T-cell (primary cell): ENCODE results near the gene CD22. TPM values are rescaled to one million over a fixed set of nuclear protein-coding genes. Genes with fewer than 3 reads are reported as not detected.
A peak's percentile ranks its signal among the peaks of the same experiment; 100 is the strongest.

Experiments used
- ATAC-seq, 4 experiments: fragments of 200-7000 bp in 3 of 4; fragments of 150-1000 bp in 1 of 4; cut with Tn5 transposase; replicated peaks in 1 of 4; 1 replicate in 3 of 4; 2 replicates in 1 of 4; pipeline ENCODE4 v1.10.0; 2021; ENCODE audit warnings: moderate library complexity in 3 of 4, mild to moderate bottlenecking in 2 of 4, moderate number of reproducible peaks in 1 of 4
- CTCF ChIA-PET, 2 donors: fragments of 300-600 bp; sonication (Branson Sonifier 250); formaldehyde crosslinking; loops; one replicate each; lab custom pipeline; 2022; ENCODE audit warnings: antibody characterized with exemption in 2 of 2; lab: Charles Lee
- POLR2A ChIA-PET, 2 donors: fragments of 300-600 bp; sonication (Branson Sonifier 250); formaldehyde crosslinking; loops; one replicate each; lab custom pipeline; 2022; ENCODE audit warnings: antibody characterized with exemption in 2 of 2; lab: Charles Lee
- DNase-seq, 35 experiments: peaks; one replicate each; pipeline versions ENCODE4 v3.0.0 to v3.0.0-alpha.2; 2013 to 2023
- H3K27ac ChIP-seq: one replicate; pipeline ENCODE4 v1.5.1; 2013; ENCODE audit warnings: low read length
- H3K27me3 ChIP-seq, 2 experiments: replicated peaks in 1 of 2; 1 replicate in 1 of 2; 2 replicates in 1 of 2; pipeline versions ENCODE4 v1.6.1 to v1.7.0; 2013; ENCODE audit warnings: low read length in 1 of 2, mixed read lengths in 1 of 2; ENCODE audit not compliant: control insufficient read depth in 2 of 2, insufficient read depth in 2 of 2; ENCODE audit errors: extremely low read depth in 1 of 2
- H3K36me3 ChIP-seq, 2 donors: 1 replicate in 1 of 2; 2 replicates in 1 of 2; pipeline versions ENCODE4 v1.6.1 to v1.7.0; 2013; ENCODE audit warnings: low read length in 1 of 2; ENCODE audit not compliant: control insufficient read depth in 2 of 2, insufficient read depth in 1 of 2; ENCODE audit errors: extremely low read depth in 1 of 2
- H3K4me1 ChIP-seq, 2 experiments: 1 replicate in 1 of 2; 2 replicates in 1 of 2; pipeline versions ENCODE4 v1.6.1 to v1.7.0; 2013; ENCODE audit warnings: low read length in 2 of 2, mixed read lengths in 1 of 2; ENCODE audit not compliant: insufficient read depth in 2 of 2, control insufficient read depth in 1 of 2; ENCODE audit errors: extremely low read depth in 1 of 2
- H3K4me3 ChIP-seq, 2 donors: 1 replicate in 1 of 2; 2 replicates in 1 of 2; pipeline versions ENCODE4 v1.5.1 to v1.7.0; 2013; ENCODE audit warnings: mild to moderate bottlenecking in 2 of 2, low read length in 1 of 2, moderate library complexity in 1 of 2; ENCODE audit not compliant: control insufficient read depth in 1 of 2; ENCODE audit errors: extremely low read depth in 1 of 2
- H3K9me3 ChIP-seq: 2 replicates; pipeline ENCODE4 v1.7.0; 2013
- H3K27ac Mint-ChIP-seq, 2 donors: one replicate each; pipeline ENCODE4 v1.8.0; 2020 to 2021; ENCODE audit warnings: mild to moderate bottlenecking in 2 of 2, mixed read lengths in 2 of 2
- H3K27me3 Mint-ChIP-seq, 2 donors: one replicate each; pipeline ENCODE4 v1.8.0; 2021 to 2022; ENCODE audit warnings: mixed read lengths in 2 of 2
- H3K36me3 Mint-ChIP-seq: one replicate; pipeline ENCODE4 v1.8.0; 2021; ENCODE audit warnings: mixed read lengths
- H3K4me1 Mint-ChIP-seq, 3 donors: one replicate each; pipeline ENCODE4 v1.8.0; 2020 to 2022; ENCODE audit warnings: mixed read lengths in 3 of 3, mild to moderate bottlenecking in 1 of 3
- H3K4me3 Mint-ChIP-seq, 3 donors: one replicate each; pipeline ENCODE4 v1.8.0; 2020 to 2022; ENCODE audit warnings: mild to moderate bottlenecking in 3 of 3, mixed read lengths in 3 of 3, moderate library complexity in 3 of 3
- H3K9me3 Mint-ChIP-seq, 3 donors: one replicate each; pipeline ENCODE4 v1.8.0; 2020 to 2022; ENCODE audit warnings: mixed read lengths in 3 of 3
- WGBS: methylation state at CpG from one replicate; pipeline ENCODE4 v1.1.5; 2013; ENCODE audit warnings: missing lambda C conversion rate; ENCODE audit not compliant: insufficient coverage; 5-methylcytosine and 5-hydroxymethylcytosine counted together
- total RNA-seq, 35 experiments: library from RNA in 6 of 35; stranded (reverse) in 6 of 35; fragments of 120-200 nt in 1 of 35; gene quantifications; one replicate each; pipeline versions ENCODE4 v1.2.1 to v1.2.4 and lab custom pipeline; 2013 to 2026

CD22 gene
- total RNA-seq, 5 donors from 2014 or later (not counting 1 experiment from before 2014, with no cell fraction given) = 6.6 to 25.7 (median 8.7) TPM

DNA sequence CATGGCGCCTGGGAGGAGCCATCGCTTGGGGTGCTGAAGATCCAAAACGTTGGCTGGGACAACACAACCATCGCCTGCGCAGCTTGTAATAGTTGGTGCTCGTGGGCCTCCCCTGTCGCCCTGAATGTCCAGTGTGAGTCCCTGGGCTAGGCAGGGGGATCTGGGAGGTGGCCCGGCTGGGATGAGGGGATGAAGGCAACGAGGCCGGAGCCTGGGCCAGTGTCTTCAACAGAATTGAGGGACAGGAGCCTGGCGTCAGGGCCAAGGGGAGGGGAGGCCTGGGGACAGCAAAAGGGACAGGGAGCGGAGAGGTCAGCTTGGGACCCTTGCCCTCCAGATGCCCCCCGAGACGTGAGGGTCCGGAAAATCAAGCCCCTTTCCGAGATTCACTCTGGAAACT lies 12.0 kb downstream of the CD22 start:
- Histone ChIP-seq H3K36me3 (no peaks in the 10 kb centered on the region), H3K4me1 (peaks cover 0 to 5% of the 10 kb centered on the region in 2 experiments), H3K9me3 (no peaks in the 10 kb centered on the region), H3K27me3 (peaks cover 0 to 26% of the 10 kb centered on the region in 2 experiments), H3K27ac (no peak overlapping the region), H3K4me3 (no peak overlapping the region)
- ATAC-seq (no peak), DNase-seq (no peak)
- 75% methylated on average over 15 of the region's 16 CpGs for WGBS
- peaks cover under 1 to 9% (median 4%) of the 10 kb centered on the region in 3 donors for H3K4me1 Mint-ChIP-seq
- CTCF ChIA-PET = no interaction called here
- POLR2A ChIA-PET = interaction anchor here in 1 of 2 donors (0.6 kb wide), 1 partner anchor 128 kb away, joined by 3 read pairs; no protein-coding TSS in a partner anchor
- H3K9me3 Mint-ChIP-seq = no peaks in the 10 kb centered on the region
- no peak overlapping the region for H3K4me3 Mint-ChIP-seq
- no peak overlapping the region for H3K27ac Mint-ChIP-seq
- peaks cover 0 to 4% of the 10 kb centered on the region in 2 donors for H3K27me3 Mint-ChIP-seq
- no peaks in the 10 kb centered on the region for H3K36me3 Mint-ChIP-seq

DNA sequence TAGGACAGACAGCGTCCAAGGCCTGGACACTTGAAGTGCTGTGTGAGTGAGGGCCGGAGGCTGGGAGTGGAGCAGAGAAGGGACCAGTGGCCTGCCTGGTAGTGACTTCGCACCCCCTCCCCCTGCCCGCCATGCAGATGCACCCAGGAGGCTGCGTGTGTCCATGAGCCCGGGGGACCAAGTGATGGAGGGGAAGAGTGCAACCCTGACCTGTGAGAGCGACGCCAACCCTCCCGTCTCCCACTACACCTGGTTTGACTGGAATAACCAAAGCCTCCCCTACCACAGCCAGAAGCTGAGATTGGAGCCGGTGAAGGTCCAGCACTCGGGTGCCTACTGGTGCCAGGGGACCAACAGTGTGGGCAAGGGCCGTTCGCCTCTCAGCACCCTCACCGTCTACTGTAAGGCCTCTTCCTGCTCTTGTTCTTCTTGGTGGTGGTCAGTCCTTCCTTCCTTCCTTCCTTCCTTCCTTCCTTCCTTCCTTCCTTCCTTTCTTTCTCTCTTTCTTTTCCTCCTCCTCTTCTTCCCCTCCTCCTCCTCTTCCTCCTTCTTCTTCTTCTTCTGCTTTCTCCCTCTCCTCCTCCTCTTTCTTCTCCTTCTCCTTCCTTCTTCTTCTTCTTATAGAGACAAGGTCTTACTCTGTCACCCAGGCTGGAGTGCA lies 12.7 kb downstream of the CD22 start:
- no peaks in the 10 kb centered on the region for H3K36me3 Mint-ChIP-seq
- 73% methylated on average over 7 of the region's 14 CpGs for WGBS
- H3K27ac Mint-ChIP-seq = no peak overlapping the region
- Histone ChIP-seq H3K27me3 (peaks cover 0 to 28% of the 10 kb centered on the region in 2 experiments), H3K4me1 (peaks cover 2 to 12% of the 10 kb centered on the region in 2 experiments), H3K36me3 (no peaks in the 10 kb centered on the region), H3K9me3 (no peaks in the 10 kb centered on the region), H3K4me3 (no peak overlapping the region), H3K27ac (no peak overlapping the region)
- H3K9me3 Mint-ChIP-seq = no peaks in the 10 kb centered on the region
- H3K4me1 Mint-ChIP-seq = peaks cover 7 to 16% (median 11%) of the 10 kb centered on the region in 3 donors
- ChIA-PET POLR2A (no interaction called here), CTCF (no interaction called here)
- DNase-seq (no peak), ATAC-seq (no peak)
- H3K4me3 Mint-ChIP-seq = no peak overlapping the region
- H3K27me3 Mint-ChIP-seq = peaks cover 0 to 4% of the 10 kb centered on the region in 2 donors

DNA sequence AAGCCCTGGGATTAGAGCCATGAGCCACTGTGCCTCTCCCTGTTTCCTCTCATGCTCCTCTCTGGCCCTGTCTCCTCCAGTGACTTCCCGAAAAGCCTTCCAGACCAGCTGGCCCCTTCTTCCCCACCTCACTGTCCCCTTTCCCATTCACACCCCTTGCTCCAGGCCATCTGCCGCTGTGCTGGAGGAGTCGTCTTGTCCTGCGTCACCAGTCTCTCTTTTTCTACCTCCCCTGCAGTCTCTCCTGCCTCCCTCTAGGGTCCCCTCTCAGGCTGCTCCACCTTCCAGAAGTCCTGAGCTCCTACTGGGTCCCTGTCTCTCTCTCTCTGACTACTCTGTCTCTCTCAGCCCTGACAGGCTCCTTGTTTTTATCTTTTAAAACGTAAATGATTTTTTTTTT lies 13.4 kb downstream of the CD22 start:
- Mint-ChIP-seq H3K27ac (no peak overlapping the region), H3K4me1 (peaks cover 14 to 19% (median 18%) of the 10 kb centered on the region in 3 donors), H3K9me3 (no peaks in the 10 kb centered on the region), H3K36me3 (no peaks in the 10 kb centered on the region), H3K27me3 (peaks cover 0 to 6% of the 10 kb centered on the region in 2 donors), H3K4me3 (no peak overlapping the region)
- Histone ChIP-seq H3K27me3 (peaks cover 0 to 31% of the 10 kb centered on the region in 2 experiments), H3K36me3 (no peaks in the 10 kb centered on the region), H3K27ac (no peak overlapping the region), H3K9me3 (no peaks in the 10 kb centered on the region), H3K4me1 (peaks cover 8 to 20% of the 10 kb centered on the region in 2 experiments), H3K4me3 (no peak overlapping the region)
- 93% methylated on average over 5 of the region's 5 CpGs for WGBS
- DNase-seq (no peak), ATAC-seq (no peak)
- ChIA-PET CTCF (no interaction called here), POLR2A (no interaction called here)

DNA sequence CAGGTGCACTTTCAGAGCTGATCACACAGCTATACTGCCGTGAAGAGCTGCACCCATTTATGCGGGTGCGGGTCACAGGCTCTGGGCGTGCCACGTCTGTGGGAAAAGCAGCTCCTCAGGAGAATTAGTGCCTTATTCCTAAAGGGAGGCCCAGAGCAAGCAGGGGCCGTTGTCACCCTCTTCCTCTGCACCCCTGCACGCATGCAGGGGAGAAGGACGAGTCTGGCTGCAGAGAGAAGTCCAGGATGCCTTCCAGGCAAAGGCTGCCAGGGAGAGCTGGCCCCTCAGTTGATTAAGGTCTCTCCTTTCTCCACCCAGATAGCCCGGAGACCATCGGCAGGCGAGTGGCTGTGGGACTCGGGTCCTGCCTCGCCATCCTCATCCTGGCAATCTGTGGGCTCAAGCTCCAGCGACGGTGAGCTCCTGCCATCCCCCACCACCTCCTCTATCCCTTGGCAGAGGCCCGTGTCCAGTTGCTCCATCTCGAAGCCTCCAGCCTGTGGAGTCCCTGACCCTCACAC lies 15.6 kb downstream of the CD22 start:
- Histone ChIP-seq H3K4me3 (no peak overlapping the region), H3K36me3 (no peaks in the 10 kb centered on the region), H3K27me3 (peaks cover 0 to 41% of the 10 kb centered on the region in 2 experiments), H3K4me1 (peaks cover 11 to 28% of the 10 kb centered on the region in 2 experiments), H3K9me3 (no peaks in the 10 kb centered on the region), H3K27ac (no peak overlapping the region)
- Mint-ChIP-seq H3K27me3 (peaks cover 0 to 8% of the 10 kb centered on the region in 2 donors), H3K36me3 (no peaks in the 10 kb centered on the region), H3K4me1 (peaks cover 23 to 33% (median 26%) of the 10 kb centered on the region in 3 donors), H3K27ac (no peak overlapping the region), H3K9me3 (no peaks in the 10 kb centered on the region), H3K4me3 (peak overlapping the region in 1 of 3 donors; percentile 3)
- DNase-seq (no peak), ATAC-seq (no peak)
- CTCF ChIA-PET = interaction anchor here in 1 of 2 donors (0.6 kb wide), 1 partner anchor 93 kb away, joined by 3 read pairs; no protein-coding TSS in a partner anchor
- POLR2A ChIA-PET = interaction anchor here in 1 of 2 donors (0.7 kb wide), 1 partner anchor 117 kb away, joined by 3 read pairs; no protein-coding TSS in a partner anchor
- WGBS = 83% methylated on average over 15 of the region's 17 CpGs

DNA sequence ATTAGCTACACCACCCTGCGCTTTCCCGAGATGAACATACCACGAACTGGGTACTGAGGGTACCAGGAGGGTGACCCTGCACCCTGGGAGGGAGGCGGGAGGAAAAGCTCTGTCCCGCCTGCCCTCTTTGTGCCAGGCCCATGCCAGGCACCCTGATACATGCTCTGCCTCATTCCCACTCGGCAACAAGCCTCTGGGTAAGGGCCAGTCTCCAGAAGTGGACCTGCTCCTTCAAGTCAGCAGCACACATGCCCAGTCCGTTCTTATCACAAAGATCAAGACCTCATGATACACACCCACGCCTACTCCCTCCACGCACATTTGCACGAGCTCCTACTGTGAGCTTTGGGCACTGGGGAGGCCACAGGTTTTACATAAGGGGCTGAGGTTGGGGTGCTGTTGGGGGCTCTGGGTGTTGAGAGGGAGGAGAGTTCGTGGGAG lies 16.7 kb downstream of the CD22 start:
- no peaks in the 10 kb centered on the region for H3K36me3 ChIP-seq
- Mint-ChIP-seq H3K27me3 (peaks cover 0 to 8% of the 10 kb centered on the region in 2 donors), H3K27ac (no peak overlapping the region), H3K4me3 (peak overlapping the region in 1 of 3 donors; percentile 74), H3K4me1 (peaks cover 23 to 35% (median 26%) of the 10 kb centered on the region in 3 donors), H3K9me3 (no peaks in the 10 kb centered on the region), H3K36me3 (no peaks in the 10 kb centered on the region)
- no peak for DNase-seq
- POLR2A ChIA-PET = no interaction called here
- 79% methylated on average over 7 of the region's 11 CpGs for WGBS
- no peak overlapping the region for H3K4me3 ChIP-seq
- no peaks in the 10 kb centered on the region for H3K9me3 ChIP-seq
- peaks cover 0 to 43% of the 10 kb centered on the region in 2 experiments for H3K27me3 ChIP-seq
- H3K27ac ChIP-seq = no peak overlapping the region
- peaks cover 11 to 28% of the 10 kb centered on the region in 2 experiments for H3K4me1 ChIP-seq
- CTCF ChIA-PET = interaction anchor here in 1 of 2 donors (0.5 kb wide), 1 partner anchor 9 kb away, joined by 4 read pairs; no protein-coding TSS in a partner anchor
- ATAC-seq = no peak
